Ishikawa (cell line): Measurements from ENCODE around the gene ANKRD6.

Experiments used
- CEBPB ChIP-seq: IDR thresholded peaks from 2 replicates; pipeline ENCODE4 v1.6.1; 2012
- CREB1 ChIP-seq: IDR thresholded peaks from 2 replicates; pipeline ENCODE4 v1.6.1; 2012; ENCODE audit warnings: low read depth
- EGR1 ChIP-seq: IDR thresholded peaks from 2 replicates; pipeline ENCODE4 v1.6.1; 2012
- EP300 ChIP-seq: IDR thresholded peaks from 2 replicates; pipeline ENCODE4 v1.6.1; 2012; ENCODE audit warnings: borderline replicate concordance
- FOXM1 ChIP-seq: IDR thresholded peaks from 2 replicates; pipeline ENCODE4 v1.6.1; 2012; ENCODE audit warnings: low read depth, borderline replicate concordance
- NFIC ChIP-seq: IDR thresholded peaks from 2 replicates; pipeline ENCODE4 v1.6.1; 2012
- RAD21 ChIP-seq: IDR thresholded peaks from 2 replicates; pipeline ENCODE4 v1.6.1; 2012; ENCODE audit warnings: low read depth
- TAF1 ChIP-seq: IDR thresholded peaks from 2 replicates; pipeline ENCODE4 v1.6.1; 2012; ENCODE audit warnings: low read depth, mild to moderate bottlenecking
- TCF12 ChIP-seq: IDR thresholded peaks from 2 replicates; pipeline ENCODE4 v1.6.1; 2012; ENCODE audit warnings: low read depth
- TEAD4 ChIP-seq: IDR thresholded peaks from 2 replicates; pipeline ENCODE4 v1.6.1; 2012
- YY1 ChIP-seq: IDR thresholded peaks from 2 replicates; pipeline ENCODE4 v1.6.1; 2012; ENCODE audit warnings: low read depth
- ZBTB7A ChIP-seq: IDR thresholded peaks from 2 replicates; pipeline ENCODE4 v1.6.1; 2012; ENCODE audit warnings: low read depth
- TF ChIP-seq, protein P1 (sequence below): IDR thresholded peaks from 2 replicates; pipeline ENCODE4 v1.6.1; 2012
- TF ChIP-seq, protein P2 (sequence below): IDR thresholded peaks from 2 replicates; pipeline ENCODE4 v1.6.1; 2012
- TF ChIP-seq, protein P3 (sequence below): IDR thresholded peaks from 2 replicates; pipeline ENCODE4 v1.6.1; 2012; ENCODE audit warnings: low read depth, mild to moderate bottlenecking

ANKRD6 gene

DNA sequence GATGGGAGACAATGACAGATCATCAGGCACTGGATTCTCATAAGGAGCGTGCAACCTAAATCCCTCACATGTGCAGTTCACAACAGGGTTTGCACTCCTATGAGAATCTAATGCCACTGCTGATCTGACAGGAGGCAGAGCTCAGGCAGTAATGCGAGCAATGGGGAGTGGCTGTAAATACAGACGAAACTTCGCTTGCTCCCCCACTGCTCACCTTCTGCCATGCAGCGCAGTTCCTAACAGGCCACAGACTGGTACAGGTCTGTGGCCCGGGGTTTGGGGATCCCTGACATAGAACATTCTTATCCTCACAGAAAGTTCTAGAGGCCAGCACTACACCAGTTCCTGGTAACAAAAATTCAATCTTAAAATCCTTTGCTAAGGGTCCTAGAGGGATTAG is 44.1 kb upstream of the ANKRD6 start:
- no peak for TF ChIP-seq TEAD4
- no peak for TF ChIP-seq YY1
- TF ChIP-seq TCF12: no peak
- TF ChIP-seq, protein P1, sequence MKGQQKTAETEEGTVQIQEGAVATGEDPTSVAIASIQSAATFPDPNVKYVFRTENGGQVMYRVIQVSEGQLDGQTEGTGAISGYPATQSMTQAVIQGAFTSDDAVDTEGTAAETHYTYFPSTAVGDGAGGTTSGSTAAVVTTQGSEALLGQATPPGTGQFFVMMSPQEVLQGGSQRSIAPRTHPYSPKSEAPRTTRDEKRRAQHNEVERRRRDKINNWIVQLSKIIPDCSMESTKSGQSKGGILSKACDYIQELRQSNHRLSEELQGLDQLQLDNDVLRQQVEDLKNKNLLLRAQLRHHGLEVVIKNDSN: no peak
- TF ChIP-seq EGR1: no peak
- no peak for TF ChIP-seq FOXM1
- TF ChIP-seq, protein P2, sequence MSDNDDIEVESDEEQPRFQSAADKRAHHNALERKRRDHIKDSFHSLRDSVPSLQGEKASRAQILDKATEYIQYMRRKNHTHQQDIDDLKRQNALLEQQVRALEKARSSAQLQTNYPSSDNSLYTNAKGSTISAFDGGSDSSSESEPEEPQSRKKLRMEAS: no peak
- no peak for TF ChIP-seq EP300
- TF ChIP-seq CREB1: no peak
- TF ChIP-seq ZBTB7A: no peak
- TF ChIP-seq TAF1: no peak
- TF ChIP-seq NFIC: no peak
- no peak for TF ChIP-seq RAD21
- TF ChIP-seq CEBPB: no peak
- TF ChIP-seq, protein P3, sequence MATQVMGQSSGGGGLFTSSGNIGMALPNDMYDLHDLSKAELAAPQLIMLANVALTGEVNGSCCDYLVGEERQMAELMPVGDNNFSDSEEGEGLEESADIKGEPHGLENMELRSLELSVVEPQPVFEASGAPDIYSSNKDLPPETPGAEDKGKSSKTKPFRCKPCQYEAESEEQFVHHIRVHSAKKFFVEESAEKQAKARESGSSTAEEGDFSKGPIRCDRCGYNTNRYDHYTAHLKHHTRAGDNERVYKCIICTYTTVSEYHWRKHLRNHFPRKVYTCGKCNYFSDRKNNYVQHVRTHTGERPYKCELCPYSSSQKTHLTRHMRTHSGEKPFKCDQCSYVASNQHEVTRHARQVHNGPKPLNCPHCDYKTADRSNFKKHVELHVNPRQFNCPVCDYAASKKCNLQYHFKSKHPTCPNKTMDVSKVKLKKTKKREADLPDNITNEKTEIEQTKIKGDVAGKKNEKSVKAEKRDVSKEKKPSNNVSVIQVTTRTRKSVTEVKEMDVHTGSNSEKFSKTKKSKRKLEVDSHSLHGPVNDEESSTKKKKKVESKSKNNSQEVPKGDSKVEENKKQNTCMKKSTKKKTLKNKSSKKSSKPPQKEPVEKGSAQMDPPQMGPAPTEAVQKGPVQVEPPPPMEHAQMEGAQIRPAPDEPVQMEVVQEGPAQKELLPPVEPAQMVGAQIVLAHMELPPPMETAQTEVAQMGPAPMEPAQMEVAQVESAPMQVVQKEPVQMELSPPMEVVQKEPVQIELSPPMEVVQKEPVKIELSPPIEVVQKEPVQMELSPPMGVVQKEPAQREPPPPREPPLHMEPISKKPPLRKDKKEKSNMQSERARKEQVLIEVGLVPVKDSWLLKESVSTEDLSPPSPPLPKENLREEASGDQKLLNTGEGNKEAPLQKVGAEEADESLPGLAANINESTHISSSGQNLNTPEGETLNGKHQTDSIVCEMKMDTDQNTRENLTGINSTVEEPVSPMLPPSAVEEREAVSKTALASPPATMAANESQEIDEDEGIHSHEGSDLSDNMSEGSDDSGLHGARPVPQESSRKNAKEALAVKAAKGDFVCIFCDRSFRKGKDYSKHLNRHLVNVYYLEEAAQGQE: no peak

DNA sequence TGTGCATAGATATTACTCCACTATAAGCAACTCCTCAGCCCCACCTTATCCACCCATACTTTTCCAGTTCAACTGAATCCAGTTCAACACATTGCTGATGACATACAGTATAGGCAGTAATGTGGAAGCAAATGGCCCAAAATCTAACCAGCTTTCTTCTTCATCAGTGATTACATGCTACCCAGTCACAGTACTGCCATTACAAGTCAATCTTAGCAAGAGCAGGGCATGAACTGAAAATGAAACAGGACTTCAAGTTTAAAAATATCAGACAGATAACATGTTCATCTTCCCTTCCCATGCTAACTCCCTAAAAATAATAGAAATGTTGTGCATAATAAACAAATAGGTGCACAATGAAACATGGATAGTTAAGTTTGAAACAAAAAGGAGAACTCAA is 40.1 kb upstream of the ANKRD6 start:
- no peak for TF ChIP-seq ZBTB7A
- no peak for TF ChIP-seq NFIC
- TF ChIP-seq TEAD4: no peak
- no peak for TF ChIP-seq RAD21
- TF ChIP-seq TCF12: no peak
- TF ChIP-seq FOXM1: no peak
- no peak for TF ChIP-seq TAF1
- TF ChIP-seq, protein P2: no peak
- TF ChIP-seq YY1: no peak
- TF ChIP-seq, protein P1: no peak
- TF ChIP-seq CEBPB: no peak
- no peak for TF ChIP-seq CREB1
- no peak for TF ChIP-seq EP300
- TF ChIP-seq, protein P3: no peak
- no peak for TF ChIP-seq EGR1

DNA sequence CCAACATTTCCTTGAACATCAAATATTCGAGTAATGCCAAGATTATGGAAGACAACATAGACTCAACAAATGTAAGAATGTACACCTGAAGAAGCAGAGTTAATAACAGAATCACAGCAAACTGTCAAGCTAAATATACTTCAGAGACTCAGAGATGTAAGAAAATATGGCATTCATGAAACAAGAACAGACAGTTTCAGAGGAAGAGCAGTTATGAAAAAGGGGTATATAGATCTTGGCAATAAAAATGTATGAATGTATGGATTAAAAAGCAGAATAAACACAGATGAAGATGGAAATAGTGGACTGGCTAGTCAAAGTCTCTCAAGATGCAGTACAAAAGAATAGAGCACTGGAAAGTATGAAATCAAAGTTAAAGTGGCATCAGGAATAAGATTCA is 39.3 kb upstream of the ANKRD6 start:
- TF ChIP-seq EGR1: no peak
- TF ChIP-seq, protein P2: no peak
- no peak for TF ChIP-seq CEBPB
- TF ChIP-seq, protein P1: no peak
- TF ChIP-seq EP300: no peak
- TF ChIP-seq TEAD4: no peak
- no peak for TF ChIP-seq ZBTB7A
- TF ChIP-seq, protein P3: no peak
- TF ChIP-seq YY1: no peak
- TF ChIP-seq FOXM1: no peak
- TF ChIP-seq NFIC: no peak
- TF ChIP-seq TAF1: no peak
- no peak for TF ChIP-seq TCF12
- no peak for TF ChIP-seq CREB1
- TF ChIP-seq RAD21: no peak
